NCI-H1417 treated with DMSO at 0.1 percent for 48 hours (cell line): ENCODE data around the gene KAZN.

Experiments used
- DNase-seq: peaks from one replicate; lab custom pipeline; 2025; lab: John Stamatoyannopoulos, UW

KAZN gene

GRCh38 chr1:15160626-15161025 is 562.1 kb downstream of the KAZN start:
- no peak for DNase-seq

GRCh38 chr1:15167386-15167785 is 568.9 kb downstream of the KAZN start:
- no peak for DNase-seq
